ENCODE measurements around the gene IQGAP2.

The IQGAP2 gene

GRCh38 chr5:76391014-76391413, 12.1 kb upstream of the IQGAP2 start:
- H3K27ac ChIP-seq (ENCODE audit: low read depth, low read length), result no peak overlapping the region
- no peak overlapping the region for H3K4me3 ChIP-seq (ENCODE audit: insufficient read depth, low read length, poor library complexity, severe bottlenecking)
- TF ChIP-seq EZH2phosphoT487 (conservative IDR thresholded peaks at IDR 0.05; ENCODE audit: low read length) (no peak), CTCF (IDR thresholded peaks at IDR 0.05; ENCODE audit: insufficient read depth, low read length, poor library complexity, severe bottlenecking) (no peak)
- H3K79me2 ChIP-seq (ENCODE audit: insufficient read depth, low read length), result no peaks in the 10 kb centered on the region
- H3K27me3 ChIP-seq (ENCODE audit: low read length), result no peaks in the 10 kb centered on the region
- H3K9me3 ChIP-seq (ENCODE audit: insufficient read depth, low read length), result no peaks in the 10 kb centered on the region
- H3K36me3 ChIP-seq (ENCODE audit: low read length), result no peaks in the 10 kb centered on the region
- no peaks in the 10 kb centered on the region for H3F3A ChIP-seq (ENCODE audit: insufficient read depth)
- H2AFZ ChIP-seq (ENCODE audit: low read depth, low read length, severe bottlenecking), result no peak overlapping the region
- no peak overlapping the region for H3K9ac ChIP-seq (ENCODE audit: low read length)
- H3K9me2 ChIP-seq (replicated peaks; ENCODE audit: insufficient read depth, low read length), result no peaks in the 10 kb centered on the region
- no peak overlapping the region for H3K4me2 ChIP-seq (ENCODE audit: low read depth, low read length, poor library complexity, severe bottlenecking)
- no peaks in the 10 kb centered on the region for H4K20me1 ChIP-seq (ENCODE audit: low read depth, low read length)

- no peaks in the 10 kb centered on the region for H3K9me3 ChIP-seq (ENCODE audit: insufficient read depth, low read length)
- TF ChIP-seq CTCF (IDR thresholded peaks at IDR 0.05; ENCODE audit: insufficient read depth, low read length, poor library complexity, severe bottlenecking) (no peak), EZH2phosphoT487 (conservative IDR thresholded peaks at IDR 0.05; ENCODE audit: low read length) (no peak)
- no peaks in the 10 kb centered on the region for H4K20me1 ChIP-seq (ENCODE audit: low read depth, low read length)
- H3K27ac ChIP-seq (ENCODE audit: low read depth, low read length), result no peak overlapping the region
- no peak overlapping the region for H3K4me3 ChIP-seq (ENCODE audit: insufficient read depth, low read length, poor library complexity, severe bottlenecking)
- H3K79me2 ChIP-seq (ENCODE audit: insufficient read depth, low read length), result no peaks in the 10 kb centered on the region
- H3F3A ChIP-seq (ENCODE audit: insufficient read depth), result no peaks in the 10 kb centered on the region
- no peaks in the 10 kb centered on the region for H3K27me3 ChIP-seq (ENCODE audit: low read length)
- no peak overlapping the region for H2AFZ ChIP-seq (ENCODE audit: low read depth, low read length, severe bottlenecking)
- no peak overlapping the region for H3K9ac ChIP-seq (ENCODE audit: low read length)
- H3K36me3 ChIP-seq (ENCODE audit: low read length), result no peaks in the 10 kb centered on the region
- no peaks in the 10 kb centered on the region for H3K9me2 ChIP-seq (replicated peaks; ENCODE audit: insufficient read depth, low read length)
- H3K4me2 ChIP-seq (ENCODE audit: low read depth, low read length, poor library complexity, severe bottlenecking), result no peak overlapping the region
These were observed 9.9 kb upstream of the IQGAP2 start for GRCh38 chr5:76393035-76393680.

GRCh38 chr5:76397200-76397599, 5.9 kb upstream of the IQGAP2 start:
- Histone ChIP-seq H2AFZ (ENCODE audit: low read depth, low read length, severe bottlenecking) (no peak overlapping the region), H3K9ac (ENCODE audit: low read length) (no peak overlapping the region), H3K4me2 (ENCODE audit: low read depth, low read length, poor library complexity, severe bottlenecking) (no peak overlapping the region), H3F3A (ENCODE audit: insufficient read depth) (no peaks in the 10 kb centered on the region), H3K79me2 (ENCODE audit: insufficient read depth, low read length) (no peaks in the 10 kb centered on the region), H3K9me3 (ENCODE audit: insufficient read depth, low read length) (no peaks in the 10 kb centered on the region), H4K20me1 (ENCODE audit: low read depth, low read length) (no peaks in the 10 kb centered on the region; the same call in 1 of the 2 replicates), H3K4me3 (ENCODE audit: insufficient read depth, low read length, poor library complexity, severe bottlenecking) (no peak overlapping the region), H3K9me2 (replicated peaks; ENCODE audit: insufficient read depth, low read length) (no peaks in the 10 kb centered on the region), H3K36me3 (ENCODE audit: low read length) (no peaks in the 10 kb centered on the region), H3K27ac (ENCODE audit: low read depth, low read length) (no peak overlapping the region), H3K27me3 (ENCODE audit: low read length) (no peaks in the 10 kb centered on the region)
- TF ChIP-seq CTCF (IDR thresholded peaks at IDR 0.05; ENCODE audit: insufficient read depth, low read length, poor library complexity, severe bottlenecking) (no peak), EZH2phosphoT487 (conservative IDR thresholded peaks at IDR 0.05; ENCODE audit: low read length) (no peak)

Data from SU-DHL-6 (cell line).